H1 (cell line): ENCODE measurements around the gene SPDYE1. TPM values are rescaled to one million over a fixed set of nuclear protein-coding genes. Genes with fewer than 3 reads are reported as not detected.
A peak's percentile ranks its signal among the peaks of the same experiment; 100 is the strongest.
"Not testable (repeated sequence)": the region's sequence is repeated elsewhere in the genome, so short reads cannot be mapped to it uniquely, and the experiment has no call there.

Experiments
- CTCF ChIA-PET: fragments of 300-600 bp; sonication (Branson Sonifier 250); formaldehyde crosslinking; loops from one replicate; lab custom pipeline; 2021; ENCODE audit not compliant: partially characterized antibody; lab: Charles Lee
- POLR2A ChIA-PET: fragments of 300-600 bp; sonication (Branson Sonifier 250); formaldehyde crosslinking; loops from one replicate; lab custom pipeline; 2021; ENCODE audit warnings: inconsistent platforms; ENCODE audit not compliant: partially characterized antibody; lab: Charles Lee
- DNase-seq, 2 experiments: peaks; one replicate each; pipeline versions ENCODE4 v3.0.0 to v3.0.0-alpha.2; 2010 to 2022; ENCODE audit warnings: low spot score in 2 of 2, low read depth in 1 of 2, mixed read lengths in 1 of 2
- FAIRE-seq: peaks from 2 replicates; lab custom pipeline; 2011; peaks lifted over from hg19 to GRCh38; lab: Jason Lieb, UNC
- H2AFZ ChIP-seq: 2 replicates; pipeline ENCODE4 v1.8.1; 2012; ENCODE audit warnings: low read length, inconsistent platforms
- H2AK5ac ChIP-seq: 2 replicates; pipeline ENCODE4 v1.6.1; 2013; ENCODE audit warnings: low read depth, low read length
- H2BK120ac ChIP-seq: replicated peaks from 2 replicates; pipeline ENCODE3; 2013; ENCODE audit warnings: low read depth, low read length, inconsistent platforms
- H2BK12ac ChIP-seq: 2 replicates; pipeline ENCODE4 v1.6.1; 2013; ENCODE audit warnings: low read depth, low read length
- H2BK15ac ChIP-seq: 2 replicates; pipeline ENCODE4 v1.6.1; 2013; ENCODE audit warnings: low read length
- H2BK20ac ChIP-seq: 2 replicates; pipeline ENCODE4 v1.6.1; 2013; ENCODE audit warnings: low read length
- H2BK5ac ChIP-seq: 2 replicates; pipeline ENCODE4 v1.6.1; 2013; ENCODE audit warnings: low read depth, low read length
- H3K14ac ChIP-seq: 2 replicates; pipeline ENCODE4 v1.6.1; 2013; ENCODE audit warnings: inconsistent platforms; ENCODE audit not compliant: insufficient read length
- H3K18ac ChIP-seq: 2 replicates; pipeline ENCODE4 v1.6.1; 2013; ENCODE audit warnings: low read length; ENCODE audit errors: extremely low read depth
- H3K23ac ChIP-seq: 2 replicates; pipeline ENCODE4 v1.6.1; 2013; ENCODE audit warnings: inconsistent platforms; ENCODE audit not compliant: insufficient read length
- H3K23me2 ChIP-seq: 2 replicates; pipeline ENCODE4 v1.6.1; 2013; ENCODE audit warnings: low read depth, low read length
- H3K27ac ChIP-seq: 2 replicates; pipeline ENCODE4 v1.6.1; 2011; ENCODE audit warnings: low read depth, low read length, inconsistent platforms
- H3K27me3 ChIP-seq, 4 experiments: replicated peaks in 1 of 4; 1 replicate in 1 of 4; 2 replicates in 3 of 4; pipeline versions ENCODE4 v1.6.1 to v1.8.1; 2011 to 2013; ENCODE audit warnings: low read length in 3 of 4, mild to moderate bottlenecking in 3 of 4, inconsistent platforms in 2 of 4, mixed read lengths in 2 of 4, moderate library complexity in 1 of 4; ENCODE audit not compliant: control insufficient read depth in 3 of 4, insufficient read depth in 3 of 4; ENCODE audit errors: extremely low read depth in 1 of 4
- H3K36me3 ChIP-seq, 4 experiments: 2 replicates each; pipeline versions ENCODE4 v1.6.1 to v1.8.1; 2011 to 2013; ENCODE audit warnings: mild to moderate bottlenecking in 4 of 4, low read length in 3 of 4, moderate library complexity in 2 of 4, control low read depth in 1 of 4, inconsistent platforms in 1 of 4; ENCODE audit not compliant: insufficient read depth in 4 of 4, control insufficient read depth in 2 of 4
- H3K4ac ChIP-seq: replicated peaks from 2 replicates; pipeline ENCODE3; 2013; ENCODE audit warnings: low read length, low read depth, mixed read lengths, inconsistent platforms; ENCODE audit not compliant: insufficient read length
- H3K4me1 ChIP-seq, 4 experiments: replicated peaks in 1 of 4; 1 replicate in 1 of 4; 2 replicates in 3 of 4; pipeline versions ENCODE4 v1.6.1 to v1.8.1; 2011 to 2013; ENCODE audit warnings: low read length in 3 of 4, inconsistent platforms in 2 of 4, mixed read lengths in 1 of 4; ENCODE audit not compliant: insufficient read depth in 4 of 4, control insufficient read depth in 3 of 4
- H3K4me2 ChIP-seq, 2 experiments: 2 replicates each; pipeline versions ENCODE4 v1.6.1 to v1.8.1; 2011 to 2013; ENCODE audit warnings: low read depth in 2 of 2, low read length in 2 of 2, control low read depth in 1 of 2, inconsistent platforms in 1 of 2, mild to moderate bottlenecking in 1 of 2; ENCODE audit not compliant: insufficient read depth in 1 of 2
- H3K4me3 ChIP-seq, 4 experiments: fragments of 200-600, 300-600 bp in 1 of 4; sonication (generic), shearing (Covaris generic), sonication (Bioruptor Twin) in 1 of 4; 2 replicates each; pipeline versions ENCODE4 v1.5.1 to v1.8.1; 2011 to 2016; ENCODE audit warnings: low read length in 4 of 4, low read depth in 3 of 4, control low read depth in 2 of 4, inconsistent platforms in 2 of 4, mild to moderate bottlenecking in 2 of 4, mixed read lengths in 1 of 4, moderate library complexity in 1 of 4; ENCODE audit not compliant: insufficient read depth in 2 of 4; ENCODE audit errors: extremely low read depth in 1 of 4
- H3K56ac ChIP-seq: replicated peaks from 2 replicates; pipeline ENCODE3; 2013; ENCODE audit warnings: low read depth, mild to moderate bottlenecking, mixed read lengths, low read length, inconsistent platforms; ENCODE audit not compliant: insufficient read length
- H3K79me1 ChIP-seq: 2 replicates; pipeline ENCODE4 v1.6.1; 2013; ENCODE audit warnings: low read depth, low read length, control low read depth
- H3K79me2 ChIP-seq, 2 experiments: 2 replicates each; pipeline versions ENCODE4 v1.6.1 to v1.8.1; 2012 to 2013; ENCODE audit warnings: low read length in 2 of 2, mild to moderate bottlenecking in 2 of 2, inconsistent platforms in 1 of 2; ENCODE audit not compliant: insufficient read depth in 2 of 2, control insufficient read depth in 1 of 2
- H3K9ac ChIP-seq, 4 experiments: replicated peaks in 1 of 4; 1 replicate in 1 of 4; 2 replicates in 3 of 4; pipeline versions ENCODE4 v1.6.1 to v1.8.1; 2011 to 2013; ENCODE audit warnings: low read depth in 3 of 4, low read length in 3 of 4, control low read depth in 2 of 4, mild to moderate bottlenecking in 2 of 4, moderate library complexity in 2 of 4, inconsistent platforms in 1 of 4; ENCODE audit errors: extremely low read depth in 1 of 4
- H3K9me3 ChIP-seq, 2 experiments: 2 replicates each; pipeline versions ENCODE4 v1.6.1 to v1.8.1; 2012 to 2013; ENCODE audit warnings: mild to moderate bottlenecking in 2 of 2, moderate library complexity in 2 of 2, control low read depth in 1 of 2, inconsistent platforms in 1 of 2, low read depth in 1 of 2, low read length in 1 of 2, mixed read lengths in 1 of 2; ENCODE audit not compliant: insufficient read depth in 2 of 2
- H4K20me1 ChIP-seq, 2 experiments: replicated peaks in 1 of 2; 2 replicates each; pipeline versions ENCODE3 to v1.8.1; 2011 to 2013; ENCODE audit warnings: inconsistent platforms in 2 of 2, low read length in 2 of 2, mild to moderate bottlenecking in 1 of 2; ENCODE audit not compliant: insufficient read depth in 2 of 2, control insufficient read depth in 1 of 2
- H4K5ac ChIP-seq: 2 replicates; pipeline ENCODE4 v1.6.1; 2013; ENCODE audit warnings: low read length, low read depth, mixed read lengths, inconsistent platforms; ENCODE audit not compliant: insufficient read length
- H4K8ac ChIP-seq: 2 replicates; pipeline ENCODE4 v1.8.0; 2013; ENCODE audit warnings: mild to moderate bottlenecking, moderate library complexity, low read length, inconsistent platforms; ENCODE audit not compliant: insufficient read depth; ENCODE audit errors: extremely low read depth
- H4K91ac ChIP-seq: replicated peaks from 2 replicates; pipeline ENCODE3; 2013; ENCODE audit warnings: low read length, mixed read lengths, inconsistent platforms; ENCODE audit not compliant: insufficient read length
- WGBS, 2 experiments: shearing (Covaris generic) in 1 of 2; methylation state at CpG; one replicate each; pipeline versions ENCODE4 v1.1.6 to v1.1.7; 2013 to 2015; ENCODE audit warnings: low lambda C conversion rate in 2 of 2, mixed read lengths in 2 of 2, inconsistent platforms in 1 of 2, low coverage in 1 of 2, missing lambda C conversion rate in 1 of 2; ENCODE audit not compliant: insufficient replicate concordance in 2 of 2, insufficient coverage in 1 of 2, insufficient read length in 1 of 2; ENCODE audit errors: extremely low coverage in 1 of 2, missing lambda C conversion rate in 1 of 2; 5-methylcytosine and 5-hydroxymethylcytosine counted together
- polyA plus RNA-seq, 7 experiments: library from polyadenylated mRNA; depleted of rRNA in 3 of 7; stranded (reverse) in 5 of 7; unstranded in 2 of 7; fragments of >200 nt in 5 of 7; fragments of 200-250 nt in 2 of 7; gene quantifications; 1 replicate in 5 of 7; 2 replicates in 1 of 7; 4 replicates in 1 of 7; pipeline versions ENCODE4 v1.2.1 to v1.2.3, GENCODE V29; 2011 to 2013; ENCODE audit warnings: missing spikeins in 2 of 7, mixed read lengths in 2 of 7
- total RNA-seq: library from RNA; stranded (reverse); fragmentation: NEBNext Ultra II Directional; extraction: Animal tissue kit (Norgen Biotek cat#: 25700); gene quantifications from 2 replicates; pipeline ENCODE4 v1.2.1, GENCODE V29; 2021

SPDYE1 gene
- total and polyA plus RNA-seq, 2 of the 8 experiments (the other 6 are each of a cell fraction or from before 2014, with no cell fraction given) = not detected

DNA sequence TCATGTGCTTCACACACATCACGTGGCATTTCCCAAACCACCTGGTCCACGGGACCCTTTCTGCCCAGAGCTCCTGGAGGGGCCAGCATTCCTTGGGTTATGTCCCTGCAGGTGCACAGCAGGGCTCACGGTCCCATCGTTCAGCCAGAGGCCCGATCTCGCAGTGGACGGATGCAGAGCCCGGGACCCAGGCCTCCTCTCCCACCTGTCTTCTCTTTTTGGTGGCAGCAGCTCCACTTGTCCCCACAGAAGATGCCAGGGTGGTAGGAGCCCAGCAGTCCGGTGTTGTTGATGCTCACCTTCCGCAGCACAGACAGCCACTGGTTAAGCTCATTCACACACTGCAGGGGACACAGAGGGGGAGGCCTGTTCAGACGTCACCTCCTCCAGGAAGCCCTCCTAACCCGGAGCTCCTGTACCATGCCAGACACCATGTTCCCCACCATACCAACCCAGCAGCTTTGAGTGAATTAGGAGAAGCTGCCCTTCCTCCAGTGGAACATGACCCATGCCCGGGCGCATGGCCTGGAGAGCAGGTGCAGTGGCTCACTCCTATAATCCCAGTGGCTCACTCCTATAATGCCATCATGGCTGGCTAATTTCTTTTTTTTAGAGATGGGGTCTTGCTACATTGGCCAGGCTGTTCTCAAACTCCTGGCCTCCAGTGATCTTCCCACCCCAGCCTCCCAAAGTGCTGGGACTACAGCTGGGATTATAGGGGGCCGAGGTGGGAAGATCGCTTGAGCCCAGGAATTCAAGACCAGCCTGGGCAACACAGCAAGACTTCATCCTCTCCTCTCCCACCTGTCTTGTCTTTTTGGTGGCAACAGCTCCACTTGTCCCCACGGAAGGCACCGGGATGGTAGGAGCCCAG lies 36.5 kb downstream of the SPDYE1 start:
- H3K23me2 ChIP-seq, H3K4me3 ChIP-seq, H2AK5ac ChIP-seq, H4K8ac ChIP-seq, H2BK15ac ChIP-seq, FAIRE-seq, H3K14ac ChIP-seq, H3K27ac ChIP-seq, H3K27me3 ChIP-seq, H3K23ac ChIP-seq, H3K79me1 ChIP-seq, H4K91ac ChIP-seq, H3K4me2 ChIP-seq, H3K18ac ChIP-seq, H3K9me3 ChIP-seq, CTCF ChIA-PET, POLR2A ChIA-PET, H3K56ac ChIP-seq, H2BK12ac ChIP-seq, H2BK20ac ChIP-seq, H3K36me3 ChIP-seq, H3K4me1 ChIP-seq, H2AFZ ChIP-seq, H3K9ac ChIP-seq, H3K79me2 ChIP-seq, H3K4ac ChIP-seq, H4K5ac ChIP-seq, DNase-seq, H2BK5ac ChIP-seq, H4K20me1 ChIP-seq, H2BK120ac ChIP-seq: not testable (repeated sequence)
- 82% methylated on average over 7 of the region's 18 CpGs; no CpG with 5 or more reads in 1 of the 2 experiments for WGBS, 2 experiments

DNA sequence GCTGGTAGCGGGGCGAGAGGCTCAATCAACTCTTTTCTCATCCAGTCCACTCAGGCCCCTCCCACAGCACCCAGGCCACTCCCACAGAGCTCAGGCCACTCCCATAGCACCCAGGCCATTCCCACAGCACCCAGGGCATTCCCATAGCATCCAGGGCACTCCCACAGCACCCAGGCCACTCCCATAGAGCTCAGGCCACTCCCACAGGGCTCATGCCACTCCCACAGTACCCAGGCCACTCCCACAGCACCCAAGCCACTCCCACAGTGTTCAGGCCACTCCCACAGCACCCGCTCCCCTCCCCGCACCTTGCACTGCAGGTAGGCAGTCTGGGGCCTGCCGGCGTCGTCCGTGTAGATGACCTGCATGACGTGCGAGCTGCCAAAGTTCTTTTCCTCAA lies 38.7 kb downstream of the SPDYE1 start:
- H2BK20ac ChIP-seq, H3K4me2 ChIP-seq, H3K23ac ChIP-seq, H3K14ac ChIP-seq, H3K4me1 ChIP-seq, H3K27ac ChIP-seq, H3K4me3 ChIP-seq, H3K79me2 ChIP-seq, POLR2A ChIA-PET, H4K8ac ChIP-seq, H2BK5ac ChIP-seq, H3K27me3 ChIP-seq, H2BK120ac ChIP-seq, H3K9ac ChIP-seq, H2BK15ac ChIP-seq, H3K79me1 ChIP-seq, H2BK12ac ChIP-seq, H3K9me3 ChIP-seq, H3K36me3 ChIP-seq, H3K23me2 ChIP-seq, H4K5ac ChIP-seq, H2AK5ac ChIP-seq, H3K4ac ChIP-seq, H4K91ac ChIP-seq, H3K18ac ChIP-seq, H3K56ac ChIP-seq, CTCF ChIA-PET, H2AFZ ChIP-seq, H4K20me1 ChIP-seq, FAIRE-seq: not testable (repeated sequence)
- DNase-seq = peak; percentile 44 to 93
- WGBS, 2 experiments = no CpG with 5 or more reads among the region's 10 CpGs
